Measurements from ENCODE around the gene DGKQ.

DGKQ gene

GRCh38 chr4:955931-956381 is 17.4 kb downstream of the DGKQ start:
- TF ChIP-seq FOXP2 (optimal IDR thresholded peaks at IDR 0.05; ENCODE audit: borderline replicate concordance, extremely low read depth, extremely low read length, insufficient read depth) (no peak), REST (IDR thresholded peaks at IDR 0.05; ENCODE audit: insufficient read depth in 1 of 2, low read depth in 2 of 2, low read length in 2 of 2) (no peak), TAF1 (IDR thresholded peaks at IDR 0.05; ENCODE audit: borderline replicate concordance, insufficient read depth, low read length) (no peak), POLR2AphosphoS5 (IDR thresholded peaks at IDR 0.05; ENCODE audit: low read depth, low read length) (no peak), SIN3A (IDR thresholded peaks at IDR 0.05; ENCODE audit: borderline replicate concordance, insufficient read depth, low read length) (no peak)

GRCh38 chr4:955161-955921 is 18.0 kb downstream of the DGKQ start:
- no peak for TF ChIP-seq SIN3A (IDR thresholded peaks at IDR 0.05; ENCODE audit: borderline replicate concordance, insufficient read depth, low read length)
- TF ChIP-seq FOXP2 (optimal IDR thresholded peaks at IDR 0.05; ENCODE audit: borderline replicate concordance, extremely low read depth, extremely low read length, insufficient read depth): no peak
- no peak for TF ChIP-seq REST (IDR thresholded peaks at IDR 0.05; ENCODE audit: insufficient read depth in 1 of 2, low read depth in 2 of 2, low read length in 2 of 2)
- no peak for TF ChIP-seq TAF1 (IDR thresholded peaks at IDR 0.05; ENCODE audit: borderline replicate concordance, insufficient read depth, low read length)

- TF ChIP-seq FOXP2 (optimal IDR thresholded peaks at IDR 0.05; ENCODE audit: borderline replicate concordance, extremely low read depth, extremely low read length, insufficient read depth): no peak
- TF ChIP-seq POLR2AphosphoS5 (IDR thresholded peaks at IDR 0.05; ENCODE audit: low read depth, low read length): no peak
- no peak for TF ChIP-seq REST (IDR thresholded peaks at IDR 0.05; ENCODE audit: insufficient read depth in 1 of 2, low read depth in 2 of 2, low read length in 2 of 2)
- no peak for TF ChIP-seq SIN3A (IDR thresholded peaks at IDR 0.05; ENCODE audit: borderline replicate concordance, insufficient read depth, low read length)
- TF ChIP-seq TAF1 (IDR thresholded peaks at IDR 0.05; ENCODE audit: borderline replicate concordance, insufficient read depth, low read length): no peak
These were observed 19.0 kb downstream of the DGKQ start for GRCh38 chr4:954211-955020.

- TF ChIP-seq REST (IDR thresholded peaks at IDR 0.05; ENCODE audit: insufficient read depth in 1 of 2, low read depth in 2 of 2, low read length in 2 of 2): no peak
- no peak for TF ChIP-seq TAF1 (IDR thresholded peaks at IDR 0.05; ENCODE audit: borderline replicate concordance, insufficient read depth, low read length)
- no peak for TF ChIP-seq POLR2AphosphoS5 (IDR thresholded peaks at IDR 0.05; ENCODE audit: low read depth, low read length)
- TF ChIP-seq SIN3A (IDR thresholded peaks at IDR 0.05; ENCODE audit: borderline replicate concordance, insufficient read depth, low read length): no peak
- no peak for TF ChIP-seq FOXP2 (optimal IDR thresholded peaks at IDR 0.05; ENCODE audit: borderline replicate concordance, extremely low read depth, extremely low read length, insufficient read depth)
These were observed 19.8 kb downstream of the DGKQ start for GRCh38 chr4:953574-953915.
